HG03060 (cell line): Measurements from ENCODE around the gene PRDX3.

ENCODE experiments used
- ATAC-seq: cut with Tn5 transposase; IDR thresholded peaks from one replicate; pipeline ENCODE4 v1.9.1; 2021; ENCODE audit warnings: low read depth, moderate number of reproducible peaks; ENCODE audit not compliant: unreplicated experiment

Gene PRDX3

DNA sequence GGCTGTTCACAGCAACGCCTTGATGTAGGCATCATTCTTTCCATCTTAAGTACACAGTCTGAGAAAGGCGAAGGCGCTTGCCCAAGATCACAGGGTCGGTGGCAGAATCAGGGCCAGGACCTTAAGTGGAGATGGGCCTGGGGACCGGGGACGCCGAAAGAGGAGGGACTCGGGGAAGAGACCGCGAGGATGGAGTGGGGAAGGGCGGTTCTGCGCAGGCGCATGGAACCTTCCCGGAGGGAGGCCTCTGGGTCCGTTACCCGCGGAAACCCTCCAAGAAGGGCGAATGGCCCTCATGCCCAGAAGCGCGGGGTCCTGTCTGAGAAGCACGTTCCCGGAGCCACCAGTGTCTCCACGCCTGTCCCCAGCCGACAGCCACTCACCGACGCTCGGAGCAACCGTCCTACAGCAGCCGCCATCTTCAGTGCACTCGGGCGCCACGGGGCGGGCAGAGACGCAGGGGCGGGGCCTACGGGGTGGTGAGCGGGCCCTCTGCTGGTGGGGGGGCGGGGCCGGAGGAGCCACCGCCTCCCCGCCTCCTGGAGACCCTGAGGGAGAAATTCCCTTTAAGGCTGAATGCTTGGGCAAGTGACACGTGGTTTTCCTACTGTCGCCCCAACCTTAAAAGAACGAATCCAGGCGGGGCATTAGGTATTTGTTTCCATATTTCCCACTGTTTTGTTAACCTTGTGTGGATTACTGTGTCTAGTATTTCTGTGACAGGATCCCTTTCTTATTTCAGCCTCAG, at the start of gene PRDX3:
Gene PRDX3 (minus strand): TSS at position 441 of the 748 bp plus-strand sequence. CDS start 22 bp downstream, at position 419.
- peak; percentile 63 for ATAC-seq

DNA sequence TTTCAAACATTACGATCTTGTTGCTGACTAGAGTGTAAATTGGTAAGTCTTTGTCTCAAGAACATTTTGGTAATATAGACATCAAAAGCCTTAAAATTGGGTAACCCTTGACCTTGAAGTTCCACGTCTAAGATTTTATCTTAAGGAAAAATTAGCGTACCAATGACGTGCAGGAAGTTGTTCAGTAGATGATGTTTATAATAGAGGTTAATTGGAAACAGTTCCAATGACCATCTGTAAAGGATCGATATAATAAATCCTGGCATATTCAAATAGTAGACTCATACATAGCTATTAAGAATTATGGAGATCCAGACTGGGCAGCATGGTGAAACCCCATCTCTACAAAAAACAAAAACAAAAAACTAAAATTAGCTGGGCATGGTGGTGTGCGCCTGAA, 49.2 kb upstream of the PRDX3 start:
- ATAC-seq = no peak

GRCh38 chr10:119225083-119225658, 46.6 kb upstream of the PRDX3 start:
- no peak for ATAC-seq

GRCh38 chr10:119222966-119223386, 44.4 kb upstream of the PRDX3 start:
- no peak for ATAC-seq

DNA sequence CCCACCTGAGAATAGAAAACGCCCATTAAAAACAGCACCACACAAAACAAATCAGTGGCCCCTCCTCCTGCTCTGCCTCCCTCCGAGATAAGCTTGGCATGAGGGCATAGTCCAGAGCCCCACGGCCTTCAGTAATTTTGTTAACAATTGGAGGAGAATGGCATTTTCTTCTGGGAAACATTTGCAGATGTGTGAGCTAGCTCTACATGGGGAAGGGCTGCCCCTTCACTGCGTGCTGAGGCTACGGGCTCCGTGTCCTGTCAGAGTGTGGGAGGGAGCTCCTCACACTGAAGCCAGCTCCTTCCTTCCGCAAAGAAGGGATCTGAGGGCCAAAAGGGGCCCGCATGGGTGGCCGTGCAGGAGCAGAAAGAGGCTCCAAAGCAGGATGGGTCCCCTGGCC, 43.9 kb upstream of the PRDX3 start:
- ATAC-seq = no peak

GRCh38 chr10:119221666-119222065, 43.1 kb upstream of the PRDX3 start:
- no peak for ATAC-seq

DNA sequence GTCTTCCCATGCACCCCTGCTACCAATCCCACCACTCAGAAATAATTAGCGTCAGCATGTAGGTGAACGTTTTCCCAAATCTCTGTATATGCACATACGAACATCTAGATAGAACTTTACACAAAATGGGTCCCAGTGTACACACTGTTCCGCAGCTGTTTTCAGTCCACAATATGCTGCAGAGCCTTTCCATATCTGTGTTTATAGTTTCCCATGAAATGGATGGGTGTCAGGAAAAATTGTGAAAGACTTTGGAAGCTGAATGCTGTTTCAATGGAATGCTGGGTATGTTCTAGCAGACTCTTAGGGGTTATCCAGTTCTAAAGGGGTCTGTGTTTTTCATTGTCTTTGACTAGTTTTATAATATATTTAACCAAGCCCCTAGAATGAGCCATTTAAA, 42.6 kb upstream of the PRDX3 start:
- ATAC-seq = no peak

DNA sequence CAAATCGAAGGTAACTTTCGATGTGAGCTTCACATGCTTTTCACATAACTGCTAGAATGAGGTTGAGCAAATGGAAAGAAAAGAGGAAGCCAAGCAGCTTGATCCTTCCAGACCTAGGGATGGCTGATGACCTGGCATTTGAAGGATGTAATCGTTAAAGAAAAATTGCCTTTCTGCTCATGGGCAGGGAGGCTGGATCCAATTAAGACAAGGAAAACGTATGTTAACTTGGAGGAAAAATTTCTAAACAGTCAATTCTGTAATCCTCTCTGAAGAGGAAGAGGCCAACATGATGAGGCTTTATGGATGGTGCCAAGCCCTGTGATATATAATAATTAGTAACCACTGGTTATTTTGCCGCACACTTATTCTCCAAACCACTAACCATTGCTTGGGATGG, 41.3 kb upstream of the PRDX3 start:
- no peak for ATAC-seq

DNA sequence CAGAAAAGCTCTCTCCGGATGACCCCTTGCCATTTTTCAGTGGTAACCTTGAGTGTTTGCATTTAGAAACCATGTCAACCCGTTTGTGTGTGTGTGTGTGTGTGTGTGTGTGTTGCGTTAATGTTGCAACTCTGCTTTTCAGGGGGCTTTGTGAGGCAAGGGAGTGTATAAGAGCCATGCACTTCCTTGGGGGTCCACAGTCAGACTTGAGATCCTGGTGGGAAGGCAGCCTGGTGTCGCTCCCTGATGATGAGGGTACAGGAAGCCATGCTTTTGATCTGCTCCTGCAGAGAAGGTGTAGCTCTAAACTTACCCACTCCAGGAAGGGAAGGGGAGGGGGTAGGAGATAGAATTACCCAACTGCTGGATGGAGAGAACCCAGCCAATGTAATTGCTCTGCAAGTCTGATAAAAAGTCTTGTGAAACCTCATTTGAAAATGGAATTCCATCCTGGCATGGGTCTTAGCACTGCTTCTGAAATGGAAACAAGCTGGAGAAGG, 39.4 kb upstream of the PRDX3 start:
- ATAC-seq = no peak

GRCh38 chr10:119217401-119217800, 38.8 kb upstream of the PRDX3 start:
- no peak for ATAC-seq

- no peak for ATAC-seq
Observed at GRCh38 chr10:119216127-119216526, 37.5 kb upstream of the PRDX3 start.

- ATAC-seq = no peak
Observed at GRCh38 chr10:119215371-119215770, 36.8 kb upstream of the PRDX3 start.

- ATAC-seq = no peak
Observed at GRCh38 chr10:119211625-119212441, 33.2 kb upstream of the PRDX3 start.

GRCh38 chr10:119211176-119211575, 32.6 kb upstream of the PRDX3 start:
- no peak for ATAC-seq

- ATAC-seq = no peak
Observed at GRCh38 chr10:119210633-119211032, 32.0 kb upstream of the PRDX3 start.

GRCh38 chr10:119209736-119210355, 31.2 kb upstream of the PRDX3 start:
- no peak for ATAC-seq

GRCh38 chr10:119209035-119209735, 30.6 kb upstream of the PRDX3 start:
- ATAC-seq = no peak

- no peak for ATAC-seq
Observed at GRCh38 chr10:119208553-119208940, 29.9 kb upstream of the PRDX3 start.

DNA sequence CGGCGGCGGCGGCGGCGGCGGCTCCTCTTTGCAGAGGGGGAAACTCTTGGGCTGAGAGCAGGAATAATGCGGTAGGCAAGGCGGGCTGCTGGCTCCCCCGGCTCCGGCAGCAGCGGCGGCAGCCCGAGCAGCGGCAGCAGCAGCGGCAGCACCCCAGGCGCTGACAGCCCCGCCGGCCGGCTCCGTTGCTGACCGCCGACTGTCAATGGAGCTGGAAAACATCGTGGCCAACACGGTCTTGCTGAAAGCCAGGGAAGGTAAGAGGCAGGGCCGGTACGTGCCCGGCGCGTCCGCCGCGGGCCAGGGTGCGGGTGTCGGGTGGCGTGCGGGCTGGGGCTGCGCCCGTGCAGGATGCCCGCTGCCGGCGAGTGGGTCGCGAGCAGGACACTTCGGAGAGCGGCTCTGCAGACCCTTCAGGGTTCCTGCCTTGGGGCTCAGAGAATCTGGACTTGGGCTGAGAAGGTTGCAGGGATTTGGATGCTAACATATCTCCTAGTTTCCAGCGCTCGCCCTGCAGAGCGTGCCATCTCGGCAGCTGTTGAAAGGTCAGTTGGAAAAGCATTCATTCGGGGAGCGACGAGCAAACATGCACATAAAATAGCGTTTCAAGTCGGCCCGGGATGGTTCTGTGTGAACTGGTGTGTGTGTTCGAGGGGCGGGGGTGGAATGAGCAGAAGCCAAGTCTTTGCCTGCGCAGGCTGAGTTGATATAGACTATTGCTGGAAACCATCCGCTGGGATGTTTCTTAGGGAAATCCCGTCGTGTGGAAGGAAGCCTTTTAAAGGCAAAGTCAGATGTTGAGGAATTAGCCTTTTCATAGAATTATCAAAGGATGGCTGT, 29.3 kb upstream of the PRDX3 start:
- ATAC-seq = no peak

DNA sequence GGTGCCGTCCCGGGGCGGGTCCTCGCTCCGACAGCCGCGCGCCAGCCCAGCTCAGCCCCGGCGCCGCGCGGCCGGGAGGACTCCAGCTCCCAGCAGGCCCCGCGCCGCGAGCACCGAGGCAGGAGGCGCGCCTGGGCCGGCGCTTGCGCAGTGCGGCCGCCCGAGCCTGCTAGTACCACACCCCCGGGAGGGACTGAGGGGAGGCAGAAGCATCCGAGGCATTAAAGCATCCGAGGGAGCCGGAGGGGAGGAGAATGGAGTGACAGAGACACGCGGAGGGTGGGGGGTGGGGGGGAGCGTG, 28.7 kb upstream of the PRDX3 start, which contains the start of gene GRK5:
Gene GRK5 (plus strand): TSS at position 206 of the 301 bp plus-strand sequence. CDS start 347 bp downstream, outside the sequence.
- peak; percentile 42 for ATAC-seq
